Activated naive CD4-positive, alpha-beta T cell treated with anti-CD3 and anti-CD28 coated beads, Interleukin-2, amount 50 U/mL, for 16 hours (primary cell): ENCODE results near the gene SPEG.
A peak's percentile ranks its signal among the peaks of the same experiment; 100 is the strongest.

Experiments used
- DNase-seq: peaks from one replicate; pipeline ENCODE4 v3.0.0-alpha.2; 2020

Gene SPEG

GRCh38 chr2:219538504-219538951, 103.9 kb downstream of the SPEG start:
- no peak for DNase-seq

- DNase-seq: no peak
These were observed 104.5 kb downstream of the SPEG start for GRCh38 chr2:219538956-219539788.

DNA sequence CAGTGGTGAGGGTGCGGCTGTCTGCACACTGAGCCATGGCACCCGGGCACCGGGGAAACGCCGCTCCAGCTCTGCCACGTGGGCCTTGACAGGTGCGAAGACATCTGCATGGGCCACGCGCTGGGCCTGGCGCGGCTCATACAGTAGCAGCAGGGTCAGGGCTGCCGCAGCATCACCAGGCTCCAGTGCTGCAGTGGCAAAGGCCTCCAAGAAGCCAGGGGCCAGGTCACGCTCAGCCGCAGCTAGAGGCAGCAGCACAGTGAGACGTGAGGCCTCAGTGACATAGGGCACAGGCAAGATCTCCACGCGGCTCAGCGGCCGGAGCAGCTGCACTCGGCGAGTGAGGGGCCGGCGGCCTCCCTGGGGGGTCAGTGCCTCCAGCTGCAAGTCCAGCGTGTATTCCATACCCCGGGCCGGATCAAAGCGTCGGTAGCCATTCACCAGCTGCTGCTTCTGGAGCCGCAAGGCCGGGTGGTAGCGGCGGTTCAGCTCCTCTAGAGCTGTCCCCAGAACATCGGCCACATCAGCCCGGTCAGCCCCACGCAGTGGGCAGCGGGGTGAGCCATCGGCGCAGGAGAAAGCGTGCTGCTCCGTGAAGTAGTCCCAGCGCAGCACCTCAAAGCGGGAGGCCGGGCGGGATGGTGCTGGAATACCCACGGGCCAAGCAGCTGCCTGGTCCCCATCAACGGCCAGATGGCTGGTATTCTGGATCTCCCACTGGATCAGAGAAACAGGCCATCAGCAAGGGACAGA, 105.5 kb downstream of the SPEG start:
- no peak for DNase-seq

DNA sequence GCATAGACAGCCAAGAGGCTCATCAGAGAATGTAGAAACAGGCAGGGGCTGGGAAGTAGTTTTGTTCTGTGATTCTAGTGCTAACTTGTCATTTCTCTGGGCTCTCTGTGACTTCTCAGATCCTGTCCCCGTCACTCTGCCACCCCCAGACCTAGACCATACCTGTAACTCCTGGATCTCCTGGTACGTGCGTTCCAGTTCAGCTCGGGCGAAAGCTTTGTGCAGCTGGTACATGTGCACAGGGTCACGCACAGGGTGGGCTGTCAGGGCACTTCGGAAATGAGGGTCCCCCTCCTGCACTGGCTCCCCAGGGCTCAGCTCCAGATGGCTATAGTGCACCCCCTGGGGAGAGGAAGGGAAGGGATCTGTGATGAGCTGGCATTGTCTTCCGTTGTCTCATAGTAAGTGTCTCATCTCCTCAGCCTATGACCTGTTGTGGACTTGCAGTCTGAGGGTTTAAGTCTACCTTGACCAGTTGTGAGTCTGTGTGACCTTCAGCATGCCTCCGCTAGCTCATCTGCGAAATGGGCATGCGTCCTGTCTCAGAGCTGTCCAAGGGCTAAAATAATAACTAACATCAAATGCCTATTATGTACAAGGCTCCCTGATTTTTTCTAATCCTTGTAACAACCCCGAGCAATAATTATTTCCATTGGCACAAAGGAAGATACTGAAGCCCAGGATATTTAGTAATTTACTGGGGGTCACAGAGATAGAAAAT, 106.3 kb downstream of the SPEG start:
- no peak for DNase-seq

DNA sequence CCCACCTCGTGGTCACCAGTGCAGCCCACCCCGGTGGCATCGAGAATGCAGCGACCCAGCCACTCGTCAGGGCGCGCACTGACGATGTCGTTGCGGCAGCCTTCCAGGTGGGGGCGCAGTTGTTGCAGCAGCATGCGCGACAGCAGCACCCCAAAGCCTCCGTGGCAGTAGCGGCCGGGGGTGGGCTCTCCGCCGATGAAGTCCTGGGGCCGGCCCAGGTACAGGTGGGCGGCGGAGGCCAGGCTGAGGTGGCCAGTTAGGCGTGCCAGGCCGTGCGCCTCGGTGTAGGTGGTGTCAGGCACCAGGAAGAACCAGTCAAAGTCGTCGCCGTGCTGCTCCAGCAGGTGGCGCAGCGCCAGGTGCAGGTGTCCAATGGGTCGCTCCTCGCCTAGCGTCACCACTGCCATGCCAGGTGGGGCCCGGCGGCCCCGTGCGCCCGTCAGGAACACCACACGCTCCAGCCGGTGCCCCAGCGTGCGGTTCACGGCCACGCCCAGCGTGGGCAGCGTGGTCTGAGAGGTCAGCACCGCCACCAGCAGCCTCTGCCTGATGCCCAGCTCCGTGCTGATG, 107.1 kb downstream of the SPEG start:
- peak; percentile 89 for DNase-seq

GRCh38 chr2:219542931-219543595, 108.4 kb downstream of the SPEG start:
- DNase-seq: no peak

- peak; percentile 95 for DNase-seq
These were observed 109.1 kb downstream of the SPEG start, which contains the start of the genes CHPF and TMEM198 for GRCh38 chr2:219543596-219544358. Gene CHPF, minus strand, starts transcription at chr2:219543809. Its CDS starts 271 bp downstream, at chr2:219543538. Gene TMEM198, plus strand, starts transcription at chr2:219544028. Its CDS starts 700 bp downstream, at chr2:219544728.

GRCh38 chr2:219544567-219544966, 109.9 kb downstream of the SPEG start:
- no peak for DNase-seq

DNA sequence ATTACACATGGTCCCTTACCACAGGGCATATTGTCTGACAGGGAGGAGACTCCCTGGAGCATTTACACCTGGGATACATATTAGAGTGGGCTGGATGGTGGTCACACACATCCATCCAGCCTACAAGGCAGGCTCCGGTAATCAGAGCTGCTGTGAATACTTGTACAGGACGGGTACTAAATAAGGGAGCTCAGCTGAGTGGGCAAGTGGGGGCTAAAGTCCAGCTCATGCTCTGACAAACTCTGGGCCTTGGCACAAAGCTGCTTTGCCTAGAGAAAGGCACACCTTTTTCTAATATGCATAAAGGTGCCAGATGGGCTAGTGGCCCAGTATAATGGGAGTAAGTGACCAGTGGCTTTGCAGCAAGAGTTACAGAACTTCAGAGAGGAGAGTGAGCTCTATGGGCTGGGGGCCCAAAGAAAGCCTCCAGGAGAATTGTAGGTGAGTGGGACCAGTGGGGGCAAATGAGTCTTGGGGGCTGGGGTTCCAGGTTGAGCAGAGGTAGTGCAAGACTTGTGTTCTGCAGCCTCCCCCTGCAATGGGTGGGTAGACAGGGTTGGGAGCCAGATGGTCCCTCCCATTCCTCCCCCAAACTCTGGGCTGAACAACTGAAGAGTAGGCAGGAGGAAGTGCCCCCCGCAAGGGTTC, 110.8 kb downstream of the SPEG start:
- no peak for DNase-seq

GRCh38 chr2:219545943-219546352, 111.3 kb downstream of the SPEG start:
- no peak for DNase-seq

DNA sequence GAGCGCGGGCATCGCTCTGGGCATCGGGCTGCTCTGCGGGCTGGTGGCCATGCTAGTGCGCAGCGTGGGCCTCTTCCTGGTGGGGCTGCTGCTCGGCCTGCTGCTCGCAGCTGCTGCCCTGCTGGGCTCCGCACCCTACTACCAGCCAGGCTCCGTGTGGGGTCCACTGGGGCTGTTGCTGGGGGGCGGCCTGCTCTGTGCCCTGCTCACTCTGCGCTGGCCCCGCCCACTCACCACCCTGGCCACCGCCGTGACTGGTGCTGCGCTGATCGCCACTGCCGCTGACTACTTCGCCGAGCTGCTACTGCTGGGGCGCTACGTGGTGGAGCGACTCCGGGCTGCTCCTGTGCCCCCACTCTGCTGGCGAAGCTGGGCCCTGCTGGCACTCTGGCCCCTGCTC, 113.0 kb downstream of the SPEG start:
- DNase-seq: no peak
